HTR-8/SVneo (cell line): Measurements from ENCODE around the gene MARS2.
A peak's percentile ranks its signal among the peaks of the same experiment; 100 is the strongest.
"Not testable (repeated sequence)": the region's sequence is repeated elsewhere in the genome, so short reads cannot be mapped to it uniquely, and the experiment has no call there.

ENCODE experiments used
- DNase-seq: peaks from one replicate; pipeline ENCODE4 v3.0.0; 2011; ENCODE audit warnings: low spot score, mixed read lengths; ENCODE audit not compliant: insufficient read length
- FAIRE-seq: peaks from 2 replicates; lab custom pipeline; 2011; peaks lifted over from hg19 to GRCh38; lab: Jason Lieb, UNC

Gene MARS2

GRCh38 chr2:197705121-197705911, at the start of gene MARS2:
MARS2 (plus strand) TSS chr2:197705369; CDS start chr2:197705406, 37 bp downstream.
- peak; percentile 28 for FAIRE-seq
- peak; percentile 88 for DNase-seq

- DNase-seq, result no peak
- no peak for FAIRE-seq
These were observed 47.6 kb upstream of the MARS2 start for GRCh38 chr2:197657562-197657961.

DNA sequence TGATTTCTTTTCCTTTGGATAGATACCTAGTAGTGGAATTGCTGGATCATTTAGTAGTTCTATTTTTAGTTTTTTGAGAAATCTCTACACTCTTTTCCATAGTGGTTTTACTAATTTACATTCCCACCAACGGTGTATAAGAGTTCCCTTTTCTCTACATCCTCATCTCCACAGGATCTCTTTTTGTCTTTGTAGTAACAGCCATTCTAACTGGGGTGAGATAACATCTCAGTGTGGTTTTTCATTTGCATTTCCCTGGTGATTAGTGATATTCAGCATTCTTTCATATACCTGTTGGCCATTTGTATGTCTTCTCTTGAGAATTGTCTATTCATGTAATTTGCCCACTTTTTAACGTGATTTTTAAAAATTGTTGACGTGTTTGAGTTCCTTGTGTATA, 43.5 kb upstream of the MARS2 start:
- no peak for FAIRE-seq

GRCh38 chr2:197666277-197666676, 38.9 kb upstream of the MARS2 start:
- no peak for FAIRE-seq
- no peak for DNase-seq

More for the DNA sequence above, 43.5 kb upstream of the MARS2 start:
- DNase-seq, result no peak

GRCh38 chr2:197668296-197668695, 36.9 kb upstream of the MARS2 start:
- DNase-seq (no peak), FAIRE-seq (no peak)

GRCh38 chr2:197669077-197669476, 36.1 kb upstream of the MARS2 start:
- no peak for FAIRE-seq
- DNase-seq, result no peak

- DNase-seq, result no peak
- no peak for FAIRE-seq
These were observed 32.7 kb upstream of the MARS2 start for GRCh38 chr2:197672371-197672893.

DNA sequence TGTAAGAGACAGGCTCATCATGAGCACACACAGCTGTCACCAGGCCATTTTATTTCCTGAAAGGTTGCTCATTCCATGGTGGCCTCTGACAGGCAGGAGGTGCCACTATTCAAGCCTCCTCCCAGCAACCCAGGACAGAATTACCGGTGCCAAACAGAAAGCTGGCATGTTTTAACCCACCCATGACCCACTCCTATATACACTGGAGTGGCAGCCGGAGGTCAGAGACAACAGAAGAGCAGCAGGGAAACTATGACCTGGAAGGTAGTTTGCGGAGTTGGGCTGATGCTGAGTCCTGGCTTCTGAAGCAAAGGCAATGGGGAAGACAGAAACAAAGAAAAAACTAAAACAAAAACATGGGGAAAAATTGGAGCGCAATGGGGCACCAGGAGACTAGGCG, 32.1 kb upstream of the MARS2 start:
- DNase-seq (no peak), FAIRE-seq (no peak)

DNA sequence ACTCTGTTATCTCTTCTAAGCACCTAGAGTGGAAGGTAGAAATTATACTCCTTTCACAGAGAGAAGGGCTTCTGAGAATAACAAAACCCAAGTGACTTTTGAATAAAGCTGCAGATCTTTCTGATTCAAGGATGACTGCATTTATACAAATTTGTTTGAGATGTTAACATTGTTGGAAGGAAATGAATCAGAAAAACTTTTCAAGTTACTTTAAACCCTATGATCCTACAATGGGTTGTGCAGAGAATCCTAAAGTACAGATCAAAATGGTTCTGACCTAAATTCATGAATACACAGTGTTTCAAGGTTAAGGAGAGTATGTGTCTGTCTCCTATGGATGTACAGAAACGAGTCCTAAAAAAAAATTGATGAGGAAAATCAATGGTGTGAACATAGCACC, 31.6 kb upstream of the MARS2 start:
- DNase-seq, result no peak
- FAIRE-seq, result no peak

DNA sequence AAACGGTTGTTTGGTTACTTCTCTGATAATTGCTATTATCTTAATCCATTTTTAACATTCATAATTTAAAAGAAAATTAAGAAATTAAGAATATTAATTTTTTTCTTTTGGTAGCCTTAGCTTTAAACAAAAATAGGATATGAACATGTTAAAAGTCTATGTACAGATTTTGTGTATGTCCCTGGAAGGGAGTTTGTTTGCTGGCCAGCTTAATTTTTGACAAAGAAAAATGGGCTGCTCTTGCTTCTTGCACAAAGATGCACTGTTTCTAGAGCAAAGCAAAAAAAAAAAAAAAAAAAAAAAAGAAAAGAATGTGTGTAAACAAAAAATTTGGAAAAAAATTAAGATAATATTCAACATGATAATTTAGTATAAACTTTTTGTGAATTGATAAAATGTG, 31.1 kb upstream of the MARS2 start:
- FAIRE-seq (no peak), DNase-seq (no peak)

- no peak for FAIRE-seq
- DNase-seq, result no peak
These were observed 30.6 kb upstream of the MARS2 start for GRCh38 chr2:197674591-197674990.

DNA sequence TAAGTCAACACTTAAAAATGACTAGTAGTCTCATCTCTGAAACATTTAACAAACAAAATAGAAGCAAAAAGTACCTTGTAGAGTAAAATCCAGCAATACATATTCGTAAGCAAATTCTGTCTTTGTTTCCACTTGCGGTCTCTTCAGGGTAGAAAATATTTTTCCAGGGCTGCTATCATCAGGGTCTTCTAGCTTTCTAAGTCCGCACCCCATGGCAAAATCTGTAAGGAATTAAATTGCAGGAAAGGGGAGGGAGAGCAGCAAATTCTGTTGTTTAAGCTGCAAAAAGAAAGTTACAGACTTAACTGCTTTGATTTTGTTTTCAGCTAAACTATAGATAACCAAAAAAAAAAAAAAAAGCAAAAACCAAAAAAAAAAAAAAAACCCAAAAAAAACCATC, 29.9 kb upstream of the MARS2 start, which contains the start of gene RFTN2:
TSS of gene RFTN2 (minus strand) at position 342 of the 400 bp plus-strand sequence. CDS start at position 213, 129 bp downstream.
- no peak for DNase-seq

DNA sequence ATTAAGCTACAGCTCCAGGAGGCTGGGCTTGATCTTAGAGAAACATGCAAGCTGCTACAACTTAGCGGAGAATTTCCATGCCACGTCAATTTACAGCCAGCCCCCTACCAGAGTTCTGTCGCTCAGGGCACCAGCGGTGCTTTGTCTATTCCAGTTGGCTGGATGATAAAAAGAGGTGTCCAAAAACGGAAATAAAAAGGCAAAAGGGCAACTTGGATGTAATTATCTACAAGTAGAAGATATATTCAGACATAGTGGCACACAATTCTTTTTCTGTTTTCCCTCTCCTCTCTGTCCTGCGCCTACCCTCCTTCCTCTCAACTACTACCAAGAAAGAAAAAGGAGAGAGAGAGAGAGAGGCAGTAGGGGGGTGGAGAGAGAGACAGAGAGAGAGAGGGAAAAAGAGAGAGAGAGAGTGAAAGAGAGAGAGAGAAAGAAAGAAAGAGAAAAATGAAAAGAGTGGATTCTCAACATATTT, 29.4 kb upstream of the MARS2 start:
- DNase-seq (no peak), FAIRE-seq (no peak)

More for the DNA sequence above, 29.9 kb upstream of the MARS2 start, which contains the start of gene RFTN2:
- no peak for FAIRE-seq

GRCh38 chr2:197677056-197677455, 28.1 kb upstream of the MARS2 start:
- no peak for DNase-seq
- no peak for FAIRE-seq

- DNase-seq (peak; percentile 12), FAIRE-seq (no peak)
These were observed 27.7 kb upstream of the MARS2 start for GRCh38 chr2:197677483-197677882.

DNA sequence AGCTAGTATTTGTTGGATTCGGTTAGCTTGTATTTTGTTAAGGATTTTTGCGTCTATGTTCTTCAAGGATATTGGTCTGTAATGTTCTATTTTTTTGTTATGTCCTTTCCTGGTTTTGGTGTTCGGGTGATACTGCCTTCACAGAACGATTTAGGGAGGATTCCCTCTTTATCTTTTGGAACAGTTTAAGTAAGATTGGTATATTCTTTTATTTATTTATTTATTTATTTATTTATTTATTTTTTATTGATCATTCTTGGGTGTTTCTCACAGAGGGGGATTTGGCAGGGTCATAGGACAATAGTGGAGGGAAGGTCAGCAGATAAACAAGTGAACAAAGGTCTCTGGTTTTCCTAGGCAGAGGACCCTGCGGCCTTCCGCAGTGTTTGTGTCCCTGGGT, 10.0 kb upstream of the MARS2 start:
- not testable (repeated sequence) for FAIRE-seq

GRCh38 chr2:197695971-197696370, 9.2 kb upstream of the MARS2 start:
- DNase-seq, FAIRE-seq: not testable (repeated sequence)

More for the DNA sequence above, 10.0 kb upstream of the MARS2 start:
- DNase-seq, result not testable (repeated sequence)

DNA sequence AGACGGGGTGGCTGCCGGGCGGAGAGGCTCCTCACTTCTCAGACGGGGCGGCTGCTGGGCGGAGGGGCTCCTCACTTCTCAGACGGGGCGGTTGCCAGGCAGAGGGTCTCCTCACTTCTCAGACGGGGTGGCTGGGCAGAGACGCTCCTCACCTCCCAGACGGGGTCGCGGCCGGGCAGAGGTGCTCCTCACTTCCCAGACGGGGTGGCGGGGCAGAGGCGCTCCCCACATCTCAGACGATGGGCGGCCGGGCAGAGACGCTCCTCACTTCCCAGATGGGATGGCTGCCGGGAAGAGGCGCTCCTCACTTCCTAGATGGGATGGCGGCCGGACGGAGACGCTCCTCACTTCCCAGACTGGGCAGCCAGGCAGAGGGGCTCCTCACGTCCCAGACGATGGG, 8.6 kb upstream of the MARS2 start:
- FAIRE-seq, DNase-seq: not testable (repeated sequence)

- FAIRE-seq, DNase-seq: not testable (repeated sequence)
These were observed 5.4 kb upstream of the MARS2 start for GRCh38 chr2:197699724-197700123.

DNA sequence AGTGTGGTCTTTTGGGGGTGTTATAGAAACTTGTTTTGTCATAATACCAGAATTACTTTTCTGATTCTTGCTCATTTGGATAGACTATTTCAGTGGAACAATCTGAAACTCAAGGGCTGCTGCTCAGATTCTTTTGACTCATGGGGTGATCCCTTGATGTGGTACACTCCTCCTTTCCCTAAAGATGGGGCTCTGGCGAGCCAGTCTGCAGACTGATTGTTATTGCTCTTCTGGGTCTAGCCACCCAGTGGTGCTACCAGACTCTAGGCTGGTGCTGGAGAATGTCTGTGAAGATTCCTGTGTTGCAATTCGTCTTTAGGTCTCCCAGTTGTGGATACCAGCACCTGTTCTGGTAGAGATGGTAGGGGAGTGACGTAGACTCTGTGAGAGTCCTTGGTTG, 4.2 kb upstream of the MARS2 start:
- no peak for DNase-seq
- FAIRE-seq, result no peak

DNA sequence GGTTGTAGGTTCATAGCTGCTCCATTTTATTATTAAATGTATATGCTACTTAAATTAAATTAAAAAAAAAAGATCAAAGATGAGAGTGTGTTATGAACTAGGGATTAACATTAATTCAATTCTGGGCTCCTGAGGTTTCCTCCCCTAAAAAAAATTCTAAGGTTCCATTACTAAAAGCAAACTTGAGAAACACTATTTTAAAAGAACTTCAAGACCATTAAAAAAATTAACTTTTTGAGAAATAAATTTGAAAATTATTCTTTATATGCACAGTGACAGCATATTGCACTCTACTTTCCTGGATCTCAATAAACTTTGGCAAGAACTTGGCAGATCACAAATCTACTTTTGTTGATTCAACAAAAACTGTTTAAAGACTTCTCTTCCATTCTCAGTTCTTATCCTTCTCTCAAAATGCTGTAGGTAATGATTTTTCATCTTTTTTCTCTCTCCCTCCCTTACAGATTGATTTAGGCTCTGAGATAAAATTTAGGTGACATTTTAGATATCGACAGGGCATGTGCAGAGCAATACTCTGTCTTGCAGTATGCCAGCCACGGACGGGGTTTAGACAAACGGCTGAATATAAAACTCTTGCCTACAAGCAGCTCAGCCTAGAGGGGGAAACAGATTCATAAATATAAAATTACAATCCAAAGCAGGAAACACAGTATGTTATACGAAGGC, 592 bp upstream of the MARS2 start:
- DNase-seq, result no peak
- FAIRE-seq, result no peak
